ENCODE data around the gene GAPDHS.

- TF ChIP-seq CTCF (IDR thresholded peaks at IDR 0.05): no peak
- no peak for TF ChIP-seq POLR2A (IDR thresholded peaks at IDR 0.05)
Observed at GRCh38 chr19:35543280-35544109, 10.2 kb downstream of the GAPDHS start.
